K562 (cell line): ENCODE data around the gene KASH5. TPM values are rescaled to one million over a fixed set of nuclear protein-coding genes. Genes with fewer than 3 reads are reported as not detected.
A peak's percentile ranks its signal among the peaks of the same experiment; 100 is the strongest.

ENCODE experiments used
- ASH1L ChIP-seq: fragments of 450-650 bp; IDR thresholded peaks from 2 replicates; pipeline ENCODE4 v1.6.1; 2018; ENCODE audit warnings: borderline replicate concordance, mild to moderate bottlenecking, low read depth; ENCODE audit not compliant: partially characterized antibody
- CXXC5 ChIP-seq: fragments of 250-450 bp; sonication (Bioruptor Pico); IDR thresholded peaks from 2 replicates; pipeline ENCODE4 v1.8.0; 2022; ENCODE audit warnings: inconsistent platforms, mild to moderate bottlenecking, moderate library complexity
- ELF1 ChIP-seq: fragments of 200-800 bp; sonication (Bioruptor generic); IDR thresholded peaks from 2 replicates; pipeline ENCODE4 v1.6.1; 2016; ENCODE audit warnings: missing genetic modification characterization, missing compliant biosample characterization
- ESRRB ChIP-seq: fragments of 250-450 bp; sonication (Bioruptor Pico); IDR thresholded peaks from 2 replicates; pipeline ENCODE4 v1.5.0; 2020; ENCODE audit warnings: mild to moderate bottlenecking, moderate library complexity, borderline replicate concordance
- ETV6 ChIP-seq, 3 experiments: fragments of 150-350 bp in 1 of 3; sonication (generic) in 1 of 3; formaldehyde crosslinking in 1 of 3; IDR thresholded peaks; 2 replicates each; pipeline versions ENCODE4 v1.6.1 to v1.8.0; 2014 to 2022; ENCODE audit warnings: borderline replicate concordance in 2 of 3, low read depth in 2 of 3, antibody characterized with exemption in 1 of 3, low read length in 1 of 3, mild to moderate bottlenecking in 1 of 3, missing genetic modification reagents in 1 of 3
- HDAC1 ChIP-seq, 2 experiments: fragments of 450-650 bp; IDR thresholded peaks; 2 replicates each; pipeline ENCODE4 v1.6.1; 2016 to 2017; ENCODE audit warnings: inconsistent platforms in 1 of 2, mild to moderate bottlenecking in 1 of 2, moderate library complexity in 1 of 2
- MEF2D ChIP-seq: conservative IDR thresholded peaks from 2 replicates; pipeline ENCODE4 v1.6.1; 2016; ENCODE audit warnings: low read depth, missing genetic modification characterization, missing compliant biosample characterization
- NFIC ChIP-seq: fragments of 450-650 bp; IDR thresholded peaks from 2 replicates; pipeline ENCODE4 v1.6.1; 2017; ENCODE audit warnings: mild to moderate bottlenecking, inconsistent platforms
- POLR2H ChIP-seq: IDR thresholded peaks from 2 replicates; pipeline ENCODE4 v1.6.1; 2016; ENCODE audit warnings: missing genetic modification characterization, low read depth, mild to moderate bottlenecking, control low read depth, missing compliant biosample characterization, moderate library complexity
- RERE ChIP-seq: sonication (generic); formaldehyde crosslinking; IDR thresholded peaks from 2 replicates; pipeline ENCODE4 v1.8.0; 2023; ENCODE audit warnings: missing genetic modification reagents, mild to moderate bottlenecking, borderline replicate concordance
- SPI1 ChIP-seq: IDR thresholded peaks from 2 replicates; pipeline ENCODE4 v1.6.1; 2011; ENCODE audit warnings: low read depth, low read length, control low read depth, borderline replicate concordance
- THAP7 ChIP-seq: fragments of 250-450 bp; sonication (Bioruptor Pico); IDR thresholded peaks from 2 replicates; pipeline ENCODE4 v1.5.0; 2021
- TRIM24 ChIP-seq, 2 experiments: fragments of 450-650 bp; IDR thresholded peaks; 2 replicates each; pipeline ENCODE4 v1.6.1; 2016
- ZFX ChIP-seq: sonication (generic); formaldehyde crosslinking; IDR thresholded peaks from 2 replicates; pipeline ENCODE4 v1.8.0; 2022; ENCODE audit warnings: mild to moderate bottlenecking, missing genetic modification reagents, moderate library complexity
- ZNF175 ChIP-seq: fragments of 200-800 bp; sonication (Bioruptor generic); IDR thresholded peaks from 2 replicates; pipeline ENCODE4 v1.6.1; 2016; ENCODE audit warnings: low read depth, mild to moderate bottlenecking, missing genetic modification characterization, missing compliant biosample characterization
- ZNF197 ChIP-seq: fragments of 200-800 bp; sonication (Bioruptor generic); IDR thresholded peaks from 2 replicates; pipeline ENCODE4 v1.6.1; 2016; ENCODE audit warnings: low read depth, missing genetic modification characterization, missing compliant biosample characterization
- ZNF395 ChIP-seq: fragments of 200-800 bp; sonication (Bioruptor generic); IDR thresholded peaks from 2 replicates; pipeline ENCODE4 v1.6.1; 2017; ENCODE audit warnings: missing genetic modification characterization, missing compliant biosample characterization
- polyA plus RNA-seq, 8 experiments: library from polyadenylated mRNA; depleted of rRNA in 4 of 8; stranded (reverse) in 5 of 8; unstranded in 3 of 8; fragments of >200 nt; fragmentation: Nextera tagmentation in 2 of 8; fragmentation: Illumina TruSeq in 1 of 8; extraction: Ambion mirVana in 2 of 8; extraction: Trizol in 1 of 8; gene quantifications; 2 replicates each; pipeline versions ENCODE4 v1.2.1 to v1.2.3, GENCODE V29; 2011 to 2014; ENCODE audit warnings: inconsistent platforms in 1 of 8, missing spikeins in 1 of 8
- total RNA-seq, 7 experiments: library from RNA; depleted of rRNA in 6 of 7; stranded (reverse); fragments of >200 nt in 6 of 7; fragmentation: Illumina TruSeq in 2 of 7; extraction: Trizol in 2 of 7; gene quantifications; 2 replicates each; pipeline versions ENCODE4 v1.2.1 to v1.2.3, GENCODE V29; 2011 to 2021; ENCODE audit warnings: low replicate concordance in 1 of 7

Gene KASH5
- total and polyA plus RNA-seq, 9 of the 15 experiments (the other 6 are each of a cell fraction or from before 2014, with no cell fraction given) = 0.07 to 0.84 (median 0.34) TPM; not detected in 1

GRCh38 chr19:49409441-49410029, 21.5 kb downstream of the KASH5 start (continued):
- TF ChIP-seq CXXC5 (CRISPR knock-in tag) (0 out of 2 replicates have a peak, but pooled peaks have one; percentile 12), ASH1L (peak; percentile 22), ZNF395 (peak; percentile 88; the same call in 1 of the 2 replicates), RERE (no peak), HDAC1 (IDR thresholded peaks at IDR 0.05) (peak in 1 of 2 experiments; percentile 20; a peak in 1 of 4 replicates), POLR2H (tag) (no peak), ETV6 (IDR thresholded peaks at IDR 0.05; ENCODE audit: borderline replicate concordance in 1 of 2, low read depth in 2 of 2, low read length in 1 of 2) (peak in 1 of 2 experiments; percentile 42; a peak in 1 of 4 replicates), ETV6 (CRISPR knock-in tag; IDR thresholded peaks at IDR 0.05; ENCODE audit: borderline replicate concordance) (no peak), ZNF175 (0 out of 2 replicates have a peak, but pooled peaks have one; percentile 76), MEF2D (0 out of 2 replicates have a peak, but pooled peaks have one; percentile 29), NFIC (0 out of 2 replicates have a peak, but pooled peaks have one; percentile 53), ESRRB (CRISPR knock-in tag) (no peak), ELF1 (tag) (peak; percentile 82), ZNF197 (CRISPR knock-in tag) (no peak; the same call in 1 of the 2 replicates), THAP7 (no peak), SPI1 (peak; percentile 100), ZFX (CRISPR knock-in tag) (no peak), TRIM24 (IDR thresholded peaks at IDR 0.05) (no peak)
